Measurements from ENCODE around the gene DLX6.

- TF ChIP-seq, protein P1, sequence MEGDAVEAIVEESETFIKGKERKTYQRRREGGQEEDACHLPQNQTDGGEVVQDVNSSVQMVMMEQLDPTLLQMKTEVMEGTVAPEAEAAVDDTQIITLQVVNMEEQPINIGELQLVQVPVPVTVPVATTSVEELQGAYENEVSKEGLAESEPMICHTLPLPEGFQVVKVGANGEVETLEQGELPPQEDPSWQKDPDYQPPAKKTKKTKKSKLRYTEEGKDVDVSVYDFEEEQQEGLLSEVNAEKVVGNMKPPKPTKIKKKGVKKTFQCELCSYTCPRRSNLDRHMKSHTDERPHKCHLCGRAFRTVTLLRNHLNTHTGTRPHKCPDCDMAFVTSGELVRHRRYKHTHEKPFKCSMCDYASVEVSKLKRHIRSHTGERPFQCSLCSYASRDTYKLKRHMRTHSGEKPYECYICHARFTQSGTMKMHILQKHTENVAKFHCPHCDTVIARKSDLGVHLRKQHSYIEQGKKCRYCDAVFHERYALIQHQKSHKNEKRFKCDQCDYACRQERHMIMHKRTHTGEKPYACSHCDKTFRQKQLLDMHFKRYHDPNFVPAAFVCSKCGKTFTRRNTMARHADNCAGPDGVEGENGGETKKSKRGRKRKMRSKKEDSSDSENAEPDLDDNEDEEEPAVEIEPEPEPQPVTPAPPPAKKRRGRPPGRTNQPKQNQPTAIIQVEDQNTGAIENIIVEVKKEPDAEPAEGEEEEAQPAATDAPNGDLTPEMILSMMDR (IDR thresholded peaks at IDR 0.05 in 4 of 5, conservative IDR thresholded peaks at IDR 0.05 in 1 of 5): no peak
- TF ChIP-seq POLR2A (IDR thresholded peaks at IDR 0.05): no peak
Measured at GRCh38 chr7:97011104-97011503, 5.8 kb downstream of the DLX6 start.
